ENCODE results near the gene RPA1.

Gene RPA1

GRCh38 chr17:1906662-1907101, 76.9 kb downstream of the RPA1 start:
- no peak for TF ChIP-seq CTCF (IDR thresholded peaks at IDR 0.05; ENCODE audit: insufficient read depth, low read depth, low read length, missing control alignments)
- no peak overlapping the region for H3K4me3 ChIP-seq (ENCODE audit: low read length)
- no peak for DNase-seq (ENCODE audit: low read depth)

GRCh38 chr17:1907216-1907631, 77.4 kb downstream of the RPA1 start:
- no peak overlapping the region for H3K4me3 ChIP-seq (ENCODE audit: low read length)
- DNase-seq (ENCODE audit: low read depth) = no peak
- TF ChIP-seq CTCF (IDR thresholded peaks at IDR 0.05; ENCODE audit: insufficient read depth, low read depth, low read length, missing control alignments) = no peak

- no peak for TF ChIP-seq CTCF (IDR thresholded peaks at IDR 0.05; ENCODE audit: insufficient read depth, low read depth, low read length, missing control alignments)
- peak overlapping the region; percentile 5 for H3K4me3 ChIP-seq (ENCODE audit: low read length)
- DNase-seq (ENCODE audit: low read depth) = peak; percentile 29
Measured at GRCh38 chr17:1907909-1908698, 78.3 kb downstream of the RPA1 start.

GRCh38 chr17:1908699-1909309, 79.0 kb downstream of the RPA1 start:
- no peak overlapping the region for H3K4me3 ChIP-seq (ENCODE audit: low read length)
- peak; percentile 78 for DNase-seq (ENCODE audit: low read depth)
- TF ChIP-seq CTCF (IDR thresholded peaks at IDR 0.05; ENCODE audit: insufficient read depth, low read depth, low read length, missing control alignments) = peak; percentile 77

- no peak for DNase-seq (ENCODE audit: low read depth)
- no peak overlapping the region for H3K4me3 ChIP-seq (ENCODE audit: low read length)
- TF ChIP-seq CTCF (IDR thresholded peaks at IDR 0.05; ENCODE audit: insufficient read depth, low read depth, low read length, missing control alignments) = no peak
Measured at GRCh38 chr17:1909985-1910384, 80.2 kb downstream of the RPA1 start.

- TF ChIP-seq CTCF (IDR thresholded peaks at IDR 0.05; ENCODE audit: insufficient read depth, low read depth, low read length, missing control alignments) = no peak
- H3K4me3 ChIP-seq (ENCODE audit: low read length) = no peak overlapping the region
- no peak for DNase-seq (ENCODE audit: low read depth)
Measured at GRCh38 chr17:1912146-1912545, 82.3 kb downstream of the RPA1 start.

Measured in epithelial cell of esophagus (primary cell).